ENCODE results near the gene SLC17A1. TPM values are rescaled to one million over a fixed set of nuclear protein-coding genes. Genes with fewer than 3 reads are reported as not detected.
"Not testable (repeated sequence)": the region's sequence is repeated elsewhere in the genome, so short reads cannot be mapped to it uniquely, and the experiment has no call there.

The SLC17A1 gene
- total RNA-seq, 2 experiments from 2014 or later = not detected

DNA sequence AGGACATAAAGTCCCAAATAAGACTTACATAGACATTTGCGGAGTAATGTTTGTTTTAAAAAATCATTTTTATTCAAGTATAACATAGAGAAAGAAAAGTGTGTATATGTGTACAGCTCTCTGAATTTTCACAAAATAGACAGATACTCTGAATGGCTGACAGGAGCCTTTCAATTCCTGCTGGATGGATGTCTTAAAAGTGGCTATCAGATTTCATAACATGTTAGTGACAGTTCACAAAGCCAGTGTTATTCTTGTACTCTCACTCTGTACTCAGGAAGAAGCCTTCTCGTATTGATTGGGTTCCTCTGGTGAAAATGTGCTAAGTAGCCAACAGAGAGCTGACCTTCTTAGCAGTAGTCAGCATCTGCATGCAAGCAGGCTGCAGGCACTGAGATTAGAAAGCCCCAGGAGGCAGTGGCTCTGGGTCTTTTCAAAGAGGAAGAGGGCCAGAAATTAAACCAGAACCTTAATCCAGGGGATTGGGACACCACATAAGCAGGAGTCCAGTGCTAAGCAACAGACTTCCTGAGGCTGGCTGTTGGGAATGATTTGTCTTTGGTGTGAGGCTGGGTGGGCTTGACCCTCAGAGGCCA is 57.6 kb downstream of the SLC17A1 start:
- ChIA-PET POLR2A (no interaction called here), CTCF (no interaction called here)
- Mint-ChIP-seq H3K27me3 (peaks cover 10% of the 10 kb centered on the region), H3K4me3 (no peak overlapping the region), H3K4me1 (peaks cover 18% of the 10 kb centered on the region), H3K36me3 (ENCODE audit: low read depth) (no peaks in the 10 kb centered on the region), H3K9me3 (no peaks in the 10 kb centered on the region), H3K27ac (no peak overlapping the region)
- DNase-seq = no peak

DNA sequence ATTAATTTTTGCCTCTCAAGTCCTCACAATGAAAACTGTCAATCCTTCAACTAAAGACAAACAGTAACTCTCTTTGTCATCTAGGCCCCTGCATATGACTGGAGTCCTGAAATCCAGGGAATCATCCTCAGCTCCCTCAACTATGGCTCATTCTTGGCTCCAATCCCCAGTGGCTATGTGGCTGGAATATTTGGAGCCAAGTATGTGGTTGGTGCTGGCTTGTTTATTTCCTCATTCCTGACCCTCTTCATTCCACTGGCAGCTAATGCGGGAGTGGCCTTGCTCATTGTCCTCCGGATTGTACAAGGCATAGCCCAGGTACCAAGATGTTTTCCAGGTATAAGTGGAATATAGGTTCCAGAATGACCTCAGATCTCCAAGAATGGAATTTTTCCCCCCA is 61.9 kb downstream of the SLC17A1 start:
- ChIA-PET CTCF (no interaction called here), POLR2A (no interaction called here)
- H3K9me3 Mint-ChIP-seq = no peaks in the 10 kb centered on the region

DNA sequence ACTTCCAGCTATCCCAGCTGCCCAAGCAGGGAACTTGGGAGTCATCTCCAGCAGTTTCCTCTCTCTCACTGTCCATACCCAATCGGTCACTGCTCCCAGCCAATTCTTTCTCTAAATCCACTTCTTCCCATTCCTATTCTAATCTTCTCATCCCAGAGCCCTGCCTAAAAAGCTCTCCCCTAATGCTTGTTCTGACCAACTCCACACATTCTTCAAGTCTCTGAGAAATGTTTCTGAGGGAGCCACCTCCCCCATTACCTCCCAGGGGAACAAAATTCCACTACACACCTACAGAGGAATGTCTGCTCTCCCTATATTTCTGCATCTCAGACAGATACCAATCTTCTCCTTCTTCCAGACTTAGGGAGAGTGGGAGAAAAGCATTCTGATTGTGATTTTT is 63.3 kb downstream of the SLC17A1 start:
- Mint-ChIP-seq H3K27ac (no peak overlapping the region), H3K4me1 (no peaks in the 10 kb centered on the region), H3K4me3 (no peak overlapping the region), H3K27me3 (peaks cover 26% of the 10 kb centered on the region), H3K36me3 (ENCODE audit: low read depth) (no peaks in the 10 kb centered on the region), H3K9me3 (no peaks in the 10 kb centered on the region)
- no peak for DNase-seq
- CTCF ChIA-PET = interaction anchor here (0.9 to 2.1 kb wide), 2 partner anchors 9 to 11 kb away, joined by 3 to 5 read pairs; no protein-coding TSS in a partner anchor
- POLR2A ChIA-PET = no interaction called here

More for the DNA sequence above, 61.9 kb downstream of the SLC17A1 start:
- H3K36me3 Mint-ChIP-seq (ENCODE audit: low read depth) = no peaks in the 10 kb centered on the region
- H3K27ac Mint-ChIP-seq = no peak overlapping the region
- peaks cover 24% of the 10 kb centered on the region for H3K27me3 Mint-ChIP-seq
- H3K4me1 Mint-ChIP-seq = no peaks in the 10 kb centered on the region
- H3K4me3 Mint-ChIP-seq = no peak overlapping the region
- no peak for DNase-seq

DNA sequence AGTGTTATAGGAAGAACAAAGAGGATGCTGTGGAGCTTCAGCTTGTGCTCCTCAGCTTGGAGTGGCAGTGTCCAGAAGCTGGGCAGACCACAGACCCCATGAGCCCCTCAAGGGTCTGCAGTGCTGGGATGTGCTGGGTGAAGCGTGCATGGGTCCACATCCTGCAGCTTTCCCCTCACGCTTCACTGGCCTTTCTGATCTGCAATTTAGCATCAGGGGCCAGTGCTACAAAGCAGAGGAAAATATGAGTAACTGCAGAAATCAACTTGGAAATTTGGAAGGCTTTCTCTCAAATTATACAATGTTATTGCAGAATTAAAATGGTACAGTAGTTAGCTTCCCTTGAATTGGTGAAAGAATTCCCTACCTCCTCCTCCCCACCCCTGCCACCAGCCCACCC is 67.2 kb downstream of the SLC17A1 start:
- H3K27me3 Mint-ChIP-seq = peaks cover 17% of the 10 kb centered on the region
- H3K36me3 Mint-ChIP-seq (ENCODE audit: low read depth) = no peaks in the 10 kb centered on the region
- H3K9me3 Mint-ChIP-seq = no peaks in the 10 kb centered on the region
- H3K4me1 Mint-ChIP-seq = no peaks in the 10 kb centered on the region
- DNase-seq = no peak
- ChIA-PET POLR2A (no interaction called here), CTCF (no interaction called here)
- H3K4me3 Mint-ChIP-seq = no peak overlapping the region
- H3K27ac Mint-ChIP-seq = no peak overlapping the region

DNA sequence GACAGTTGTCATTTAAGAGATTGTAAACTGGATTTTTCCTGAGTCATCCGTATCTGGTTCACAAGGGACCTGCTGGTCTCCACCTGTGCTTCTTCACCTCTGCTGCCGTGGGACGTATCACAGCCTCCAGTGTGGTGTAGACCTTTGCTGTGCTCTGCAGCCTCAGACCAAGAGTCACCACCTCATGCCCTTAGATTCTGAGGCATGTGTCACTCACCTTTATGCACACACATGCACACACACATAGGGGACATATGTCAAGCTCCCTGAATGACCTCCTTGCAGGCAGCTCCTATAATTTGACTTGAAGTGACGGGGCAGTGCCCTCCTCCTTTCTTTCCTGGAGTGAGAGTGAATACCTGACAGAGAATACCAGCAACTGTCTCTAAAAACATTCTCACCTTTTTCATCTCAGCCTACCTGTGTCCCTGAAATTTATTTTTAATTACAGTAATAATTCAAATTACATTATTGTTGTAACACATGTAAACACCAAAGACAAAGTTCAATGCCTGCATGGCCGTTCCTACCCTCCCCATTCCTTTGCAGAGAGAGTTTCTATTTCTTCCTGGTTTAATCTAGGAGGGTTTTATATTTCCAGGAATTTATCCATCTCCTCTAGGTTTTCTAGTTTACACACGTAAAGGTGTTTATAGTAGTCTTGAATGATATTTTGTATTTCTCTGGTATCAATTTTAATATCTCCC is 73.8 kb downstream of the SLC17A1 start:
- CTCF ChIA-PET = interaction anchor here (1.1 kb wide), 1 partner anchor 10 kb away, joined by 5 read pairs; no protein-coding TSS in a partner anchor
- H3K27me3 Mint-ChIP-seq = peaks cover 29% of the 10 kb centered on the region
- H3K4me1 Mint-ChIP-seq = no peaks in the 10 kb centered on the region
- no peaks in the 10 kb centered on the region for H3K36me3 Mint-ChIP-seq (ENCODE audit: low read depth)
- POLR2A ChIA-PET = no interaction called here
- H3K9me3 Mint-ChIP-seq = no peaks in the 10 kb centered on the region
- no peak overlapping the region for H3K4me3 Mint-ChIP-seq
- no peak overlapping the region for H3K27ac Mint-ChIP-seq
- DNase-seq = no peak

DNA sequence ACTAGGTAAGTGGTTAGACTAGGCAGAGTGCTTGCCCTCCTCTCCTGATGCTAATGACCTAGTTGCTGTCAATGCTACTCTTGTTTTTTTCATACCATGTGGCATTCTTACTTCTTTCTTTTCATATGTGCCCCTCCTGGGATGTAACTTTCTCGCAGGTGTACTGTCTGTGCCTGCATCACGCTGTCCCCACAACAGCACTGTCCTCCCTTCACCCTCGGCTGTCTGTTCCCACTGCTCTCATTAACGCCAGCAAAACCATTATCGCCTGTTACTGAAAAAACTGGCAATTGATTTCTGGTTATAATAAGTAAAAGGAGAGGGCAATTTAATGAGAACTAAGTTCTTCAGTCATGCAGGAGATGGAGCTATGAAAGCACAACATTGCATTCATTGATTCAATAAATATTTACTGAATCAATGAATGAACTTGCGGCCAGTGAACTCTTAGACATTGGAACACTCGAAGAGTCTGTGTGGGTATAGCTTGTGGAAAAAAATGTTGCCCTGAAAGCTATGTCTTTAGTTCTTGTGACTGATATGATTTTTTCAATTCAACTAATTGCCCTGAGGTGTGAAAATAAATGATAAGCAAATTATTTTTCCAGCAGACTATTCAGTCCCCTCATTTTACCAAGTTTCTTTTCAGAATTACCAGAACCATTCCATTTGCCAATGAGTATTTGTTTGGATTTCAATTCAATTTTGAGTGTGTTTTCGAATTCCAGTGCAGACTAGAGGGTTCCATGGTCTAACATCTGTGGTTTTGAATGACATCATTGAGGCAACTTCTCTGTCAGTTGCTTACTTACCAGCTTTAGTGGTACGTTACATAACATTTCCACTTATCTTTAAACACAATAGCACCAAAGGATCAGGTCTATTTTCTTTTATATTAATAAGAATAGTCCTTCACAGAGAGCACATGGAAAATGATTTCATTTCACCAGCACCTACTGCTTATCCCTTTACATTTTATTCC is 75.2 kb downstream of the SLC17A1 start:
- POLR2A ChIA-PET = no interaction called here
- Mint-ChIP-seq H3K27ac (no peak overlapping the region), H3K36me3 (ENCODE audit: low read depth) (no peaks in the 10 kb centered on the region), H3K9me3 (no peaks in the 10 kb centered on the region), H3K4me1 (no peaks in the 10 kb centered on the region), H3K4me3 (no peak overlapping the region), H3K27me3 (peaks cover 29% of the 10 kb centered on the region)
- no peak for DNase-seq
- CTCF ChIA-PET = no interaction called here

DNA sequence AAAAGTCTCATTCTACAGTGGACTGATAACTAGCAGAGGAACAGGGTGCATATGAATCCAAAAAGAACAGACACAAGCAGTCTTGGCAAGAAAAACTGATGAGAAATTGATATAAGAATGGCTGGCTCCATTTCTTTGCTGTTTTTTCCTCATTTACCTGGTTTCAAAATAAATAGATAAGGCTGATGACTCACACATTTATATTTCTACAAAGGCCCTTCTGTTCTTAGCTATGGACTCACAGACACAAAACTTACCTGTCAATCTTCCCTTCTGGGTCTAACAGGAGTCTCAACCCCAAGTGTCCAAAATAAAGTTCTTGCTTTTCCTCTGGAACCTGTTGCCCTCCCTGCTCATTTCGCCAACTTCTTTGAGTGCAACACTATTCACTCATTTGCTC is 76.4 kb downstream of the SLC17A1 start:
- H3K4me3 Mint-ChIP-seq = no peak overlapping the region
- peaks cover 29% of the 10 kb centered on the region for H3K27me3 Mint-ChIP-seq

DNA sequence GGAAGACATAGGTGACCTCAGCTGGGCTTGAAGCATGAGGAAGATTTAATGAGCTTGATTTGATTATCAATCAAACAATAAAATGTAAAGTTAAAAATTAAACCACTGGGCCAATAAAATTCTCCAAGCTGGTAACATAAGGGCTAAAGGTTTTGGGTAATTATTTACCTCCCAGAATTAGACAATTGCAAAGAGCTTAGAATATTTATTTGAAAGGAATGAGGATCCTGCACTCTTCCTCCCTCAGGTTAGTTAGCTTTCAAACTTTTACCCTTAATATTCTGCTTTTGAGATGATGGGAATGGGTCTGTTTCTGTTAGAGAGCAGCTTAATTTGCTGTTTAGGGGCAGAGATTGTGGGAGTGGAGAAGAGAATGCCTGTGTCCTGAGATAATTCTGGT is 77.3 kb downstream of the SLC17A1 start, which contains the start of gene SLC17A4:
Gene SLC17A4 (plus strand): TSS at position 208 of the 400 bp plus-strand sequence. CDS start 7,221 bp downstream, outside the sequence.
- H3K9me3 Mint-ChIP-seq = no peaks in the 10 kb centered on the region
- CTCF ChIA-PET = no interaction called here

More for the DNA sequence above, 76.4 kb downstream of the SLC17A1 start:
- ChIA-PET CTCF (interaction anchor here (0.6 kb wide), 1 partner anchor 34 kb away, joined by 3 read pairs; no protein-coding TSS in a partner anchor), POLR2A (no interaction called here)
- no peaks in the 10 kb centered on the region for H3K4me1 Mint-ChIP-seq
- H3K36me3 Mint-ChIP-seq (ENCODE audit: low read depth) = no peaks in the 10 kb centered on the region
- no peaks in the 10 kb centered on the region for H3K9me3 Mint-ChIP-seq
- H3K27ac Mint-ChIP-seq = no peak overlapping the region
- no peak for DNase-seq

DNA sequence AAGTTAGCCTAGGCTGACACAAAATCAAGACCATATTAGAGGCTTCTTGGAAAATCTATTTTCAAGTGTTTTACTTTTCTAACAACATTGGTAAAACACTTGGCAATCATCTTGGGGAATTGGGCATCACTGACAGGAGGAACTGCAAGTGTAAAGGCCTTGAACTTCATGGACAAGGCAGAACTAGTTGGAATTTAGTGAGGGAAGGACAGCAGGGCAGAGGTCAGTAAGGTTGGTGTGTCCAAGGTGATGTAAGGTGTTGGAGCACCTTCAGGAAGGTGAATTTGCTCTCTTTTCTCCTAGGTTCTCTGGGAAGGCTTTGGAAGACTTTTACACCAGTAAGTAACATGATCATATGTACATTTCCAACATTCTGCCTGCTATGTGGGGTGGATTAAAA is 78.8 kb downstream of the SLC17A1 start:
- CTCF ChIA-PET = no interaction called here
- H3K4me3 Mint-ChIP-seq = no peak overlapping the region
- no peaks in the 10 kb centered on the region for H3K9me3 Mint-ChIP-seq
- H3K36me3 Mint-ChIP-seq (ENCODE audit: low read depth) = no peaks in the 10 kb centered on the region
- POLR2A ChIA-PET = no interaction called here
- no peaks in the 10 kb centered on the region for H3K4me1 Mint-ChIP-seq
- H3K27ac Mint-ChIP-seq = no peak overlapping the region
- H3K27me3 Mint-ChIP-seq = peaks cover 23% of the 10 kb centered on the region
- no peak for DNase-seq

More for the DNA sequence above, 77.3 kb downstream of the SLC17A1 start, which contains the start of gene SLC17A4:
- Mint-ChIP-seq H3K27me3 (peaks cover 29% of the 10 kb centered on the region), H3K4me3 (no peak within 1 kb of the TSS), H3K4me1 (no peaks in the 10 kb centered on the region), H3K36me3 (ENCODE audit: low read depth) (no peaks in the 10 kb centered on the region), H3K27ac (no peak within 1 kb of the TSS)
- POLR2A ChIA-PET = no interaction called here
- DNase-seq = no peak

DNA sequence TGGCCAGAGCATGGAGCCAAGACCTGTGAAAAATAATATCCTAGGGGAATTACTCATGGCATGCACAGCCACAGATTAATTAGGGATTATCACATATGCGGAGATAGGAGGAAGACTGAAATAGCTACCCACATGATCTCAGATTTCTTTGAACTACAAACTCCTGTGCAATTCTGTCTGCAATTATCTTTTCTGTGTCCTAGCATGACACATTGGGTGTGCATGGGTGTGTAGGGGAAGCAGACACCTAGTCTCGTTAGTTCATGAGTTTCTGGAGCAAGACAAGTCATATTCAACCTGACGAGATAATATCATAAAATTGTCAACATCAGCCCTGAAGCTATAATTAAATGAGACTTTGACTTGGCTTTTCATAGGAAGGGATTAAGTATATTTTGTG is 80.9 kb downstream of the SLC17A1 start:
- ChIA-PET CTCF (interaction anchor here (1.1 kb wide), 1 partner anchor 8 kb away, joined by 3 read pairs; no protein-coding TSS in a partner anchor), POLR2A (no interaction called here)
- Mint-ChIP-seq H3K36me3 (ENCODE audit: low read depth) (no peaks in the 10 kb centered on the region), H3K27me3 (peaks cover 18% of the 10 kb centered on the region), H3K4me1 (no peaks in the 10 kb centered on the region), H3K9me3 (no peaks in the 10 kb centered on the region), H3K4me3 (no peak overlapping the region), H3K27ac (no peak overlapping the region)
- no peak for DNase-seq

DNA sequence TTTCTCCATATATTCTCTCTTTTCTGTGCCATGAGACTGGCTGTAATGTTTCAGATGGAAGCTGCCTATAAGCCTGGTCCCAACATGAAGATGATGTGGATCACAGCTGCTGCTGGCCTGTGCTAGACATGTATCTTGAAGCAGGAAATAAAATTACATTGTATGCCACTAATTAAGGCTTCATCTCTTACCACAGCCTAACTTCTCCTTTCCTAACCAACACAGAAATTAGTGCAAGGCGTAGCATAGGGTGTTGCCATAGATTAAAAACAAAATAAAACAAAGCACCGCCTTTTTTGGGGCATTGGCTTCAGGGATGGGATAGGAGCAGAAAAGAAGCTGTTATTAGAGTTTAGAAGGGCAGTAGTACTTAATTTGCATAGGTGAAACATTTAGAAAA is 82.0 kb downstream of the SLC17A1 start:
- CTCF ChIA-PET = no interaction called here

DNA sequence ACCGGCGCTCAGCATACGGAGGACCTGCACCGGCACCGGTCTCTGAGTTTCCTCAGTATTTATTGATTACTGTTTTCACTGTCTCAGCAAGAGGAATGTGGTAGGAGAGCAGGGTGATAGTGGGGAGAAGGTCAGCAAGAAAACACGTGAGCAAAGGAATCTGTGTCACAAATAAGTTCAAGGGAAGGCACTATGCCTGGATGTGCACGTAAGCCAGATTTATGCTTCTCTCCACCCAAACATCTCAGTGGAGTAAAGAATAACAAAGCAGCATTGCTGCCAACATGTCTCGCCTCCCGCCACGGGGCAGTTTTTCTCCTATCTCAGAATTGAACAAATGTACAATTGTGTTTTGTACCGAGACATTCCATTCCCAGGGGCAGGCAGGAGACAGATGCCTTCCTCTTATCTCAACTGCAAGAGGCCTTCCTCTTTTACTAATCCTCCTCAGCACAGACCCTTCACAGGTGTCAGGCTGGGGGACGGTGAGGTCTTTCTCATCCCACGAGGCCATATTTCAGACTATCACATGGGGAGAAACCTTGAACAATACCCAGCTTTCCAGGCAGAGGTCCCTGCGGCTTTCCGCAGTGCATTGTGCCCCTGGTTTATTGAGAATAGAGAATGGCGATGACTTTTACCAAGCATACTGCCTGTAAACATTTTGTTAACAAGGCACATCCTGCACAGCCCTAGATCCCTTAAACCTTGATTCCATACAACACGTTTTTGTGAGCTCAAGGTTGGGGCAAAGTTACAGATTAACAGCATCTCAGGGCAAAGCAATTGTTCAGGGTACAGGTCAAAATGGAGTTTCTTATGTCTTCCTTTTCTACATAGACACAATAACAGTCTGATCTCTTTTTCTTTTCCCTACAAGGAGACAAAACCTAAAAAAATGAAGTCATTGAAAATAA is 83.0 kb downstream of the SLC17A1 start:
- H3K27me3 Mint-ChIP-seq; CTCF ChIA-PET; DNase-seq; H3K9me3 Mint-ChIP-seq; POLR2A ChIA-PET; H3K4me1 Mint-ChIP-seq; H3K36me3 Mint-ChIP-seq (ENCODE audit: low read depth); H3K4me3 Mint-ChIP-seq; H3K27ac Mint-ChIP-seq: not testable (repeated sequence)

More for the DNA sequence above, 82.0 kb downstream of the SLC17A1 start:
- Mint-ChIP-seq H3K36me3 (ENCODE audit: low read depth) (no peaks in the 10 kb centered on the region), H3K27ac (no peak overlapping the region), H3K27me3 (peaks cover 8% of the 10 kb centered on the region), H3K4me1 (no peaks in the 10 kb centered on the region), H3K4me3 (no peak overlapping the region), H3K9me3 (no peaks in the 10 kb centered on the region)
- DNase-seq = no peak
- POLR2A ChIA-PET = no interaction called here
